Amygdala (tissue), 56 donors: ENCODE results near the gene PTCD3.
A peak's percentile ranks its signal among the peaks of the same experiment; 100 is the strongest.

Experiments used
- DNase-seq, 56 donors: peaks; one replicate each; lab custom pipeline; 2025; lab: John Stamatoyannopoulos, UW

The PTCD3 gene

DNA sequence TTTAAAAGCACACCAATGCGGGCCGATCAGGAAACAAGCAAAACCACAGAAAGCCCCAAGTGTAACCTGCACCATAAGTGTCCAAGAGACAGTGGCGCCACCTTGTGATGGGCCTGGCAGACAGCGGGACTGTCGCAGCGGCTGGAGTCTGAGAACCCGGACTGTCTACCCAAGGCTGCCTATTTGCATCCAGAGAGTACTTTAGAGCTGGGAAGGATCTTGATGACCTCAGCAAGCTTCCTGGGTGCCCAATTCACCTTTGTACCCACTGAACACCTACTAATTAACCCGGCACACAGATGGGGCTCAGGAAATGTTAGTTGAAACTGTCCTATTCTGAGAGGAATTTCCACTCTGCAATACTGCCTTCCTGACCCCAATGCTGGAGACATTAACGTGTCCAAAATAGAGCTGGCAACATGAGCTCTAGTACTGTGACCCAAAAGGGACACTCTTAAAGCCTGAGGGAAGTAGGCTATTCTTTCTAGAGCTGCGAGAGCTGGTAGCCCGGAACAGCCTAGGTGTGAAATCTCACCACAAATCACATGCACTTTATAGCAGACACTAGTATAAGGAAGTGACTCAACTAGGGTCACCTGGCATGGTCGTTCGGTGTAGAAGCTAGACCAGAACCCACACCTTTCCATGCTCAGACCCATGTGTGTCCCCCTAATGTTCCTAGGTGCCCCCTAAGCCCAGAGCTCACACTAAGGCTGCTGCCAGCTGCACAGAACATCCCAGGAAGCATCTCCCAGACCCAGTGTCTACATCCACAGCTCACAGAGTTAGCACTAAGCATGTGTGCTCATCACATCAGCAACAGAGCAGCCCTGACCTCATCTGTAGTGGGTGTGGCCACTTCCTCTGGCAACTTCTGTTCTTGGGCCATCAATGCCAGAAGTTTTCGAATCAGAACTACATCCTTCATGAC is 25.8 kb upstream of the PTCD3 start:
- DNase-seq: peak in 50 of 56 donors; percentile 11 to 85 (median 46)

DNA sequence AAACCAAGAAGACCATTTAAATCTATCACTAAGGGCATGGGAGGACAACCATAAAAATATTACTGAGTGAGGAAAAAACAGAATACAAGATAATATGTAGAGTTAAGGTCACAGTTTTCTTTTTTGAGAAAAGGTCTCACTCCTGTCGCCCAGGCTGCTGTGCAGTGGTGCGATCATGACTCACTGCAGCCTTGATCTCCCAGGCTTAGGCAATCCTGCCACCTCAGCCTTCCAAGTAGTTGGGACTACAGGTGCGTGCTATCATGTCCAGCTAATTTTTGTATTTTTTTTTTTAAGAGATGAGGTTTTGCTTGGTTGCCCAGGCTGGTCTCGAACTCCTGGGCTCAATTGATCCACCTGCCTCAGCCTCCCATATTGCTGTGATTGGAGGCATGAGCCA is 24.3 kb upstream of the PTCD3 start:
- DNase-seq: no peak

DNA sequence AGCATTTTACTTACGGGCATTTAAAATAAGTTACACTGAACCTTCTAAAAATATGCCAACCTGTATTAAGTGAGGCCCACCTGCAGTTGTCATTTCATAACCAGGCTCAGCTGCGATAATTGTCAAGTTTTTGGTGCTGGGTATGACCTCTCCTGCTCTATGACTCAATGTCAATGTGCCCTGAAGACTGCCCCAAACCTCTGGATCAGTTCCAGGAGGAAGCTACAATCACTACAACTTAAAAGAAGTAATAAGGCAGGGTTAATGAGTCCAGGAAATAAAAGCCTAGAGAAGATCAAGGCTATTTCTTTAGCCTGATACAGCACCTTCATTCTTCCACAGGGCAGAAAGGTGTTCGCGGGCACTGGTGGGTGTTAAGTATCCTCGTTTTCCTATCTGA is 23.3 kb upstream of the PTCD3 start:
- no peak for DNase-seq

DNA sequence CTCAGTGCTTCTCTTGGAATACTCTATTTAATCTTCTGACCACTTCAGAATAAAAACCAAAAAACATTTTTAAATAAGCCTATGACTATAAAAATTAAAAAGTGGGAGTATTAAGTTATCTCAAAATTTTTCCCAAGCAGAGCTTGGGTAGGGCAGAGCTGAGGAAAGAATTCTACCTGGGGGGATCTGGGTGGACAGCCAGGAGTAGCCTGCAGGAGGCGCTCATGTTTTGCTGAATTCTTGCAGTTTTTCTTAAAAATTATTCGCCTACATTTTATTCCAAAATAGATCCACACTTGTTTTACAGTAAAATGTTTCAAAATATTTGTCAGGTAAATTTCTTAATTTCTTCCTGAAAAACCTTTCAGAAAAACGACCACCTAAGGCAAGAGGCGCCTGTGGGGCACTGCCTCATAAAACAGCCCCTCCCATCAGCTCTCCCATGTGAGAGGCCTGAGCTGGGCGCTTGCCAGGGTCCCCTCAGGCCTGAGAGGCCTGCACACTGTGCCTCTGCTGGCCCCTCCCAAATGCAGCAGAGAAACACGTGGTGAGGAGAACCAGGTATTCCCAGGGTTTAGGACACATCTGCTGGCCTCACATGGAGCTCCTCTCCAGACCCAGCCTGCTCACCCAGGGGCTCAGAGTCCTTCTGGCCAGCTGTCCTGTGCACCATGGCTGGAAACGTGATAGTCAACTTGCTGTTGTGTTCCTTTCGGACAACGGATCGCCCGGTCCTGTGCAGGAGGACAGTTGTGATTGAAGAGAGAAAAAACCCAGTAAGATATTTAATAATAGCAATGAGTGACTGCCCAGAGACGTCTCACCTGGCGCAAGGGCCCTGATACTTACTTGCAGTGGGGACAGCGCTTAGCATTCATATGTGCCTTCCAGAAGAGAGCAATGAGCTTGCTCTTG is 17.8 kb upstream of the PTCD3 start:
- no peak for DNase-seq

DNA sequence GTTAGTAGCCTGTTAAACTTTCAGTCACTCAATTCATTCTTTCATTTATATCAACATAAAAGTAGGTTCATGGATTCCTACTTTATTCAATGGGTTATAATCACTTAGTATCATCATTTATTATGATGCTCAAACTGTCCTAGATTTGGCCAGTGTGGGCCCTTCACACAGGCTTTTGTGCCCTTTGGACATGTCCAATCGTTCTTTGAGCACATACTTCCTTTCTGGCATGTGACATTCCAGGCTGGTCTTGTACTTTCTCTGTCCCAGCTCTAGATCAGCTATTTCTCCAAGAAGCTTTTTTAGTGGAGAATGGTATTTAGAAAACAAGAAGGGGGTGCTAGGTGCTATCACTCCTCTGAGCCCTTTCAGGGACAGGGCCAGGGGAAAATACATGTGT is 11.8 kb upstream of the PTCD3 start:
- no peak for DNase-seq

DNA sequence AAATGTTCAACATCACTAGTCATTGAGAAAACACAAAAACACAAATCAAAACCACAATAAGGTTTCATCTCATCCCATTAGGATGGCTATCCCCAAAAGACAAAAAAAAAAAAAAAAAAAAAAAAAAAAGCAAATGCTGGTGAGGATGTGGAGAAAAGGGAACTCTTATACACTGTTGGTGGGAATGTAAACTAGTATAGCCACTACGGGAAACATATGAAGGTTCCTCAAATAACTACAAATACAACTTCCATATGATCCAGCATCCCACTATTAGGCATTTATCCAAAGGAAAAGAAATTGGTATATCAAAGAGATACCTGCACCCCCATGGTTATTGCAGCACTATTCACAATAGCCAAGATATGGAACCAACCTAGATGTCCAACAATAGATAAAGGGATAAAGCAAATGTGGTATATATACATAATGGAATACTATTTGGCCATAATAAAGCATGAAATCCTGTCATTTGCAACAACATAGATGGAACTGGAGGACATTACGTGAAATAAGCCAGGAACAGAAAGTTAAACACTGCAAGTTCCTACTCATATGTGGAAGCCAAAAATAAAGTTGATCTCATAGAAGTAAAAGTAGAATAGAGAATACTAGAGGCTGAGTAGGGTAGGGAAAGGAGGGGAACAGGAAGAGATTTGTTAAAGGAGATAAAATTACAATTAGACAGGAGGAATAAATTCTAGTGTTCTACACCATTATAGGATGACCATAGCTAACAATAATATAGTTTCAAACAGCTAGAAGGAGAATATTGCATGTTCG is 8.7 kb upstream of the PTCD3 start:
- no peak for DNase-seq

DNA sequence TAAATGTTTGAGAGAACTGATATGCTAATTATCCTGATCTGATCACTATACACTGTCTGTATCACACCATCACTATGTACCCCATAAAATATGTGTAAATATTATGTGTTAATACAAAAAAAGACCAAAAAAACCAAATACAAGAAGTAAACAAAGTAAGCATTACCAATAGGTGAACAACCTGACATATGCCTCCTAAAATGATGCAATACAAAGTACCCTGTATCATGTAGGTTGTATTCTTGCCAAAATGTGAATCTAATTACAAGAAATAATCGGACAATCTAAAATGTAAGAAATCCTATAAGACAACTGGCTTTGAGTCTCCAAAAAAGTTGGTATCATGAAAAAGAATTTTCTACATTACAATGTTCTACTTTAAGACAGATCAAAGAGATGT is 8.1 kb upstream of the PTCD3 start:
- DNase-seq: no peak

DNA sequence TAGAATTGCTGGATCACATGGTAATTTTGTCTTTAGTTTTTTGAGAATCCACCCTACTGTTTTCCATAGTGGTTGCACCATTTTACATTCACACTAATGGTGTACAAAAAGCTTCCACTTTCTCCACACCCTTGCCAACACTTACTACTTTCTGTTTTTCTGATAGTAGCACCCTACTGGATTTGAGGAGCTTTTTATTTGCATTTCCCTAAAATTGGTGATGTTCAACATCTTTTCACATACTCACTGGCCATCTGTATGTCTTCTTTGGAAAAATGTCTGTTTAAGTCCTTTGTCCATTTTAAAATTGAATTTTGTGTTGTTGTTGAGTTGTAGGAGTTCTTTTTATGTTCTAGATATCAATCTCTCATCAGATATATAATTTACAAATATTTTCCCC is 3.9 kb upstream of the PTCD3 start:
- no peak for DNase-seq

DNA sequence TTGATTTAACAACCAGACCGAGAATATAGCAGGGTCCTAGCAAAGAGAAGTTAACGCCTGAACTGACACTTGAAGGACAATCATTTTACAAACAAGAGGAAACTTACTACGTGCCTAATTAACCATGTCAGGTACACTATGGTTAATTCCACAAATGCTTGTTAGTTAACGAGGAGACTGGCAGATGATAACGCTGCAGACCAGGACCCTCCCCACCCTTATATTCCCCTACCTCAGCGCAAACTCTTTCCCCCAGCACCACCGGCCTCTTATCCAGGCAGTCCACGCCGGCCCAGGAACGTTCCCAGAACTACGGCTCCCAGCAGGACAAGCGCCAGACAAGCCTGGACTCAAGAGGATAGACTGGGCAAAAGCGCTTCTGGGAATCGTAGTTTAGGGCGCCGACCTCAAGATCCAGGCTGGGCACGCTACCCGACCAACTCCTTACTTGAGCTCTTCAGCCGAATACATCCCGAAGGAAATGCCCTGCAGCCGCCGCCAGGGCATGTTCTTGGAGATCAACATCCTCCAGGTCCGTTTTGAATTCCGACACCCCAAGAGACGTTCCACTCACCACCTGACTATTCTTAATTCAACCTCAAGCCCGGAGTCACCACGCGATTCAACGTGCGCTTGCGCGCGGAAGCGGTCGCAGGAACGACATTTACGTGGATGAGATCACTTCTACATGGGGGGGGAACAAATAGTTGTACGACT is 625 bp upstream of the PTCD3 start, which contains the start of gene POLR1A:
Gene POLR1A (minus strand): TSS at position 635 of the 717 bp plus-strand sequence. CDS start 110 bp downstream, at position 525.
- peak; percentile 54 to 99 (median 93) for DNase-seq

DNA sequence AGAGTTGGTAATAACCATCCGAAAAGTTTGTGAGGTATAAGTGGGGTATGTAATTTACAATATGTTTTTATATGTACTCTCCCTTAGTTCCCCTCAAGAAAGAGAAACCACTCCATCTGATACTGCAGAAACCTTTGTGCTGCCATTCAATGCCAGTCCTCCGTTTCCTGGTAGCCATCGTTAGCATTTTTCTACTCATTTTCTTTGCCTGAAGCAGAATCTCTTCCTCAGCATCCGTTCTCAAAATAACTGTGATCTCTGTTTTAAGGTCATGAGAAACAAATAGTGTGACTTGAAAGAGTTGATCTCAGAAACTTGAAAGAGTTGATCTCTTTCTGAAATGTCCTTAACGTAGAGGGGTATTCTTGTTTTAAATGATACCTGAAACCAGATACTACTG is 996 bp downstream of the PTCD3 start:
- no peak for DNase-seq

DNA sequence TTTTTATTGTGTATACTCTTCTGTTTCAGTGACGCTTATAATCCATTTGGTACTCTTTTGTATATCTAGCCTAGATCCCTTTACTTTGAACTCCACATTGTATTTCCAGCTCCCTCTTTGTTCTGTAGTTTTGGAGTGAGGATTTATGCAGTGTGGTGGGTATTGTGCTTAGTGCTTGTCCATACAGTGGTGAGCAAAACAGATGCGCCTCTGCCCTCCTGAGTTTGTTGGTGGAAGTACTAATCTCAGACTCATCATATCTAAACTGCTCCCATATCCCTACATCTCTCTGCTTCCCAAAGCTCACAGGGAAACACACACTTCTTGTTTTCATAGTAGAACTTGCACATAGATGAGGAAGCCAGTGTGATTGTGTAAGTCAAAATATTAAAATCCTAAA is 12.1 kb downstream of the PTCD3 start:
- no peak for DNase-seq

DNA sequence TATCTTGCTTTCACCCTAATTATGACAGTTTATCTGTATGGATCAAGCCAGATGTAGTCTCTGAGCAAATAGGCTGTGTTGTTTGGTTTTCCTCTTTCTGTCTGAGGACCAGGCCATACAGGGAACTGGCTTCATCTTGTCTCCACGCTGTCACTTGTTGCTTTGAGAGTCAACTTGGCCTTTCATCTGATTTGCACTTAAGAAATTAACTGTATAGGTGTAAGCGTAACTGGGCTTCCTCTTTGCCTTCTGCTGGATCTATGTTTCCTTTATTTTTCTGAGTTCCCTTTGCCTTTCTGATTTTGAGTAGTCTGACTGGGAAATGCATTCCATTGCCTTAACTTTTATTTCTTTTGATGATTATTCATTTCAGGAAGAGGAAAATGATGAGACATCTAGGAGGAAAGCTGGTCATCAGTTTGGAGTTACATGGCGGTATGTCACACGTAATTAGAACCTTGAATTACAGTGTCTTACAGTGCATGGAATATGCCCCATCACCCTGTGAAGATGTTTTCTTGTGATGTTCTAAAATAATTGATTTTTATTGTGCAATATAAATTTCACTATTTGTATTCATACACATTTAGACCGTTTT is 17.4 kb downstream of the PTCD3 start:
- DNase-seq: no peak

DNA sequence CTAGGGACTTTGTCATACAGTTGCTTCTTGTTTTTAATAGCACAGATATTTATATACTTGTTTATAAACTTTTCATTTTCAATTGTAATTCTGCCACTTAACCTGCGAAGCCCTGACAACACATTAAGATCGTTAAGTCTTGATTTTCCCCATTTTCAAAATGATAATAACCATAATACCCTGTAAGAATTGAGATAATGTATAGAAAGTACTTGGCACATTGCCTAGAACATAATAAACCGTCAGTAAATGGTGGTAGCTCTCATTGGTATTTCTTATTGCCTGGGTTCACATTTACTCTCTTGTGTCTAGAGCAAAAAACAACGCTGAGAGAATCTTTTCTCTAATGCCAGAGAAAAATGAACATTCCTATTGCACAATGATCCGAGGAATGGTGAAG is 18.6 kb downstream of the PTCD3 start:
- DNase-seq: no peak

DNA sequence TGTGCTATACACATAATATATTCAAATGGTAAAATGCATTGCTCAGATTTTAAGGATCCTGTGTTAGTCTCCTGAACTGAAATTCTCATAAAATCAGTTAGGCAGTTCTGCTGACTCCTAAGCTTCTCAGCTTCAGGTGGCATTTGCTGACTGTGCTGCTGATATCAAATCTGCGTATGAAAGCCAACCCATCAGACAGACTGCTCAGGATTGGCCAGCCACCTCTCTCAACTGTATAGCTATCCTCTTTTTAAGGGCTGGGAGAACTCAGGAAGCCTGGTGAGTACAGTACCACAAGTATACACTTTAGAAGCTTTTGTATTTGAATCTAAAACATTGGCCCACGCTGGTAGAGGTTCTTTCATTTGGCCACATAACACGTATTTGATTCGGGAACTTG is 28.7 kb downstream of the PTCD3 start:
- DNase-seq: no peak

DNA sequence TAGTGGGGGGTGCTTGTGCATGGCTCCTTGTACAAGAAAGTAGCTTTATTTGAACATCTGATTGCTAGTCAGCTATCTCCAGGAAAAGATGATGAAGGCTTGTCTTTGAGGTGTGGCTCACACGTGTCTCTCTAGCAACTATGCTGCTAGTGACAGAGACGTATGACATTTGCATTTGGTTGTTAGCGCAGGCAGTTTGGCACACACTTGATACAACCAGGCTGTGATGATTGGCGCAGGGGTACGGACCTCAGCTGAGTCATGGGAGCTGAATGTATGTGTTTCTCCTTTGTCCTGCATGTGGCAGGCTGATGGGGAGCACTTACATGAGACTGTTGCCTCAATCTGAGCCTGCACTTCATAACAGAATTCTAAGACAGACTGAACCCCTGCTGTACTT is 29.6 kb downstream of the PTCD3 start:
- DNase-seq: peak in 10 of 56 donors; percentile 3 to 24 (median 8)

DNA sequence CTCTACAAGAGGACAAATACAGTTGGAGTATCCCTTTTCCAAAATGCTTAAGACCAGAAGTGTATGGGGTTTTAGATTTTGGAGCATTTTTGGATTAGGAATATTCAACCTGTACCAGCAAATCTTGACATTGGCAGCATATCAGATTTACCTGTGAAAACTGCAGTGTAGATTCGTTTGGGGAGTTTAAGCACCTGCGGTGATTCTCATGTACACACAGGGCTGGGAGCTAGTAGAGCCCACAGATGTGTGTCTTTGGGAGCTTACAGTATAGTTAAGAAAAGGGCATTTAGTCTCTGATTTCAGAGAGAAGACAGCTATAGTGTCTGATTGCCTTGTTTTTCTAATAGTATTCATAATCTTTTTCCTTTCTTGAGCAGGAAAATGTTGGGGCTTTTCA is 30.1 kb downstream of the PTCD3 start:
- DNase-seq: no peak

DNA sequence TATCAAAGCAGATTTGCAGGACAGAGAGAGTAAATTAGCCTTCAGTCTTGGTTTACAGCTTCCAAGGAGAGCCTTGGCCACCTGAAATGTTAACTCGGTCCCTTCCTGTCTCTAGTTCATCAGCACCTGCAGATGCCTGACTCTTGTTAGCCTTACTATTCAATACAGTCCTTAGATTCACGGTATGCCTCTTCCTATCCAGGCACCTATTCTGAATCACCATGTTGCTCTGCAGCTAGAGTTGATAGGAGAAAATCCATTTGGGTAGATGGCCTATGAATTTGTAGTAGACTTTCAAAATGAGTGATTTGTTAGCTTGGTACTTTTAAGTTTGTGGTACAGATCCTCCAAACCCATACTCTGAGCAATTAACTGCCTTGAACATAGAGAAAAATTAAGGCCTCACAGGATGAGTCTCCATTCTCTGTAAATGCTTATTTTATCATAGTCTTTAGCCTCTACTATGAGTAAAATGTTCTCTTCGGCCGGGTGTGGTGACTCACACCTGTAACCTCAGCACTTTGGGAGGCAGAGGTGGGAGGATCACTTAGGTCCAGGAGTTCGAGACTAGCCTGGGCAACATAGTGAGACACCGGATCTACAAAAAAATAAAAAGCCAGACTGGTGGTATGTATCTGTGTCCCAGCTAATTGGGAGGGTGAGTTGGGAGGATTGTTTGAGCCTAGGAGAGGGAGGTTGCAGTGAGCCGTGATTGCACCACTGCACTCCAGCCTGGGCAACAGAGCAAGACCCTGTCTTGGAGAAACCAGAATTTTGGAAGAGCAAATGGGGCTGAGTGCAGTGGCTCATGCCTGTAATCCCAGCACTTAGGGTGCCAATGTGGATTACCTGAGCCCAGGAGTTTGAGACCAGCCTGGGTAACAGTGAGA is 32.9 kb downstream of the PTCD3 start:
- DNase-seq: no peak

DNA sequence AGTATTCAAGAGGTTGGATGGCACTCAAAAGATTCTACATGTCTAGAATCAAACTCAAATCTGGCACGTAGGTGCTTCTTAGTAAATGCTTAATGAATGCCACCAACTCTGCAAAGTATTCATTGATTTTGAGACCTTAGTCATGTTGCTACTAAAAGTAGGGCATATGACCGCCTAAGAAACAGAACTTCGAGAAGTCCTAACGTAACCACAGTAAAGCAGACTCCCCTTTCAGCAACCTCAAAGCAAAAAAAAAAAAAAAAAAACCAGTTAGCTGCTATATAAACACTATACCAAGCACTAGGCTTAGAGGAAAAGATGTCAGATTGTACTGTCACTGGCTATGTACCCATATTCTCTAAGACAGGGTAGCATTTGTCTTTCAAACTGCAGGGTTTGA is 33.9 kb downstream of the PTCD3 start:
- no peak for DNase-seq
